GM19395 (cell line): ENCODE measurements around the gene PARP8.

Experiments used
- ATAC-seq: cut with Tn5 transposase; IDR thresholded peaks from one replicate; pipeline ENCODE4 v1.9.1; 2021; ENCODE audit warnings: mild to moderate bottlenecking, moderate library complexity; ENCODE audit not compliant: unreplicated experiment

Gene PARP8

GRCh38 chr5:50887889-50888633, 221.6 kb downstream of the PARP8 start:
- no peak for ATAC-seq

GRCh38 chr5:50888751-50889150, 222.3 kb downstream of the PARP8 start:
- no peak for ATAC-seq

GRCh38 chr5:50889790-50890189, 223.4 kb downstream of the PARP8 start:
- ATAC-seq: no peak
